Panc1 (cell line): Measurements from ENCODE around the gene DARS2.

Experiments
- CTCF ChIP-seq: fragments of 450-650 bp; IDR thresholded peaks from 2 replicates; pipeline ENCODE4 v1.5.1; 2017; ENCODE audit warnings: mild to moderate bottlenecking
- POLR2AphosphoS5 ChIP-seq: IDR thresholded peaks from 2 replicates; pipeline ENCODE4 v1.6.1; 2012; ENCODE audit warnings: mild to moderate bottlenecking, low read depth, low read length, moderate library complexity
- REST ChIP-seq, 2 experiments: IDR thresholded peaks; 2 replicates each; pipeline ENCODE4 v1.6.1; 2011 to 2012; ENCODE audit warnings: low read depth in 2 of 2, control low read depth in 1 of 2, low read length in 1 of 2, mild to moderate bottlenecking in 1 of 2, moderate library complexity in 1 of 2; ENCODE audit not compliant: insufficient read depth in 1 of 2
- SIN3A ChIP-seq: IDR thresholded peaks from 2 replicates; pipeline ENCODE4 v1.6.1; 2012; ENCODE audit warnings: low read depth, mild to moderate bottlenecking, low read length, moderate library complexity, borderline replicate concordance; ENCODE audit not compliant: insufficient read depth

GRCh38 chr1:173789841-173790240 lies 34.6 kb upstream of the DARS2 start:
- TF ChIP-seq CTCF: no peak
- TF ChIP-seq POLR2AphosphoS5: no peak
- TF ChIP-seq SIN3A: no peak
- TF ChIP-seq REST (IDR thresholded peaks at IDR 0.05; ENCODE audit: insufficient read depth in 1 of 2, low read depth in 2 of 2, low read length in 1 of 2): no peak
